NB4 (cell line): ENCODE measurements around the gene MED22.
"Not testable (repeated sequence)": the region's sequence is repeated elsewhere in the genome, so short reads cannot be mapped to it uniquely, and the experiment has no call there.

Source experiments
- DNase-seq: peaks from one replicate; pipeline ENCODE4 v3.0.0; 2010; ENCODE audit warnings: low read depth
- H3K4me3 ChIP-seq: one replicate; pipeline ENCODE4 v1.5.1; 2011; ENCODE audit warnings: mild to moderate bottlenecking, low read depth, low read length, moderate library complexity
- CTCF ChIP-seq: IDR thresholded peaks from one replicate; pipeline ENCODE4 v1.5.1; 2012; ENCODE audit warnings: low read depth, low read length
- MYC ChIP-seq: IDR thresholded peaks from 2 replicates; pipeline ENCODE4 v1.6.1; 2011; ENCODE audit warnings: low read depth, low read length
- POLR2A ChIP-seq: IDR thresholded peaks from 2 replicates; pipeline ENCODE4 v1.6.1; 2011; ENCODE audit warnings: mild to moderate bottlenecking; ENCODE audit not compliant: insufficient read length; ENCODE audit errors: extremely low read depth
- TF ChIP-seq, protein P1 (sequence below): IDR thresholded peaks from 2 replicates; pipeline ENCODE4 v1.6.1; 2011; ENCODE audit warnings: low read depth, low read length

Gene MED22

GRCh38 chr9:133304477-133305377, 43.2 kb downstream of the MED22 start:
- TF ChIP-seq CTCF (no peak), POLR2A (no peak)
- TF ChIP-seq, protein P1, sequence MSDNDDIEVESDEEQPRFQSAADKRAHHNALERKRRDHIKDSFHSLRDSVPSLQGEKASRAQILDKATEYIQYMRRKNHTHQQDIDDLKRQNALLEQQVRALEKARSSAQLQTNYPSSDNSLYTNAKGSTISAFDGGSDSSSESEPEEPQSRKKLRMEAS, result no peak
- H3K4me3 ChIP-seq, result no peak overlapping the region
- DNase-seq, result no peak

GRCh38 chr9:133304158-133304470, 43.8 kb downstream of the MED22 start:
- DNase-seq, result no peak
- TF ChIP-seq CTCF, result no peak
- TF ChIP-seq POLR2A, result no peak
- TF ChIP-seq MYC, result no peak
- H3K4me3 ChIP-seq, result no peak overlapping the region

DNA sequence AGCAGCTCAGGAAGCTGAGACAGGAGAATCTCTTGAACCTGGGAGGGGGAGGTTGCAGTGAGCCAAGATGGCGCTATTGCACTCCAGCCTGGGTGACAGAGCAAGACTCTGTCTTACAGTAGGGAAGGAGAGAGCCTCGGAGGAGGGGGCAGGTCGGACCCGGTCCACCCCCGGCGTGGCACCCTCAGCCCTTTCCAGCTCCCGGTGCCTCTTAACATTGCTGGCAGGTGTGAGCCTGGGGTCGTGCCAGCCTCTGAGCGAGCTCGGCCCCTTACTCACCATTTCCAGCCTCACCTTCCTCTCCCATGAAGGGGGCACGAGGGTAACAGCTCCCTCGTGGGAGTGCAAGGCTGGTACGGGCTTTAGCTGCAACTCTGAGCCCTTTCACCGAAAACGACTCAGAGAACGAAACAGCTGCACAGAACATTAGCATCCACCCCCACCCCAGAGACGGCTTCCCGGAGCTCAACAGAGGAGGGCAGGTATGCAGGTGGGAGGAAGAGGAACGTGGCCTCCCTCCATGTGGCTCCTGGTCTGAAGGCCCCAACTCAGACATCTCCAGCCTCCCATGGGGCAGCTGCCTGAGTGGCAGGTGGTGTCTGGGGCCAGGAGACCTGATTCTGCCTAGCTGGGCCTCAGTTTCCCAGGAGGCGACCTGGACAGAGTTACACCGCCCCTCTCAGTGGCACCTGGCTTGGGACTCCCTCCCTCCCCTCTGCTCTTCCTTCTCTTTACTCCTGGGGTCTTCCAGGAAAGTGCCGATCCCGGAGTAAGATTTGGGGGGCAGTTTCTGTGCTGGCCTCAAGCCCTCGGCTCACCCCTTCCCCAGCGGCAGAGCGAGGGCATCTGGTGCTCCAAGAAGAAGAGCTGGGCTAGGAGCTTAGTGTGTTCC, 44.4 kb downstream of the MED22 start:
- H3K4me3 ChIP-seq, result no peak overlapping the region
- no peak for DNase-seq
- TF ChIP-seq CTCF (no peak), POLR2A (no peak), MYC (no peak)
- TF ChIP-seq, protein P1, result no peak

- TF ChIP-seq, protein P1, result no peak
- H3K4me3 ChIP-seq, result no peak overlapping the region
- no peak for DNase-seq
Observed at GRCh38 chr9:133301253-133302230, 46.4 kb downstream of the MED22 start.

GRCh38 chr9:133299996-133300395, 47.9 kb downstream of the MED22 start:
- not testable (repeated sequence) for DNase-seq

GRCh38 chr9:133294257-133294656, 53.7 kb downstream of the MED22 start:
- TF ChIP-seq CTCF (no peak), MYC (no peak), POLR2A (no peak)
- TF ChIP-seq, protein P1, result no peak
- no peak overlapping the region for H3K4me3 ChIP-seq
- DNase-seq, result no peak

More at GRCh38 chr9:133299996-133300395, 47.9 kb downstream of the MED22 start:
- not testable (repeated sequence) for H3K4me3 ChIP-seq
